GM12865 (cell line): ENCODE data around the gene SCAF8.

Source experiments
- DNase-seq: peaks from one replicate; pipeline ENCODE4 v3.0.0; 2010; ENCODE audit warnings: low read depth
- H3K4me3 ChIP-seq: 2 replicates; pipeline ENCODE4 v1.5.1; 2011; ENCODE audit warnings: mild to moderate bottlenecking, low read depth, low read length, control low read depth
- TF ChIP-seq, protein P1 (sequence below): IDR thresholded peaks from 2 replicates; pipeline ENCODE4 v1.5.1; 2011; ENCODE audit warnings: low read length, control low read depth, low read depth, inconsistent platforms; ENCODE audit not compliant: insufficient read depth; ENCODE audit errors: missing control alignments

Gene SCAF8

GRCh38 chr6:154719433-154719832, 13.8 kb upstream of the SCAF8 start:
- DNase-seq = no peak
- H3K4me3 ChIP-seq = no peak overlapping the region
- TF ChIP-seq, protein P1, sequence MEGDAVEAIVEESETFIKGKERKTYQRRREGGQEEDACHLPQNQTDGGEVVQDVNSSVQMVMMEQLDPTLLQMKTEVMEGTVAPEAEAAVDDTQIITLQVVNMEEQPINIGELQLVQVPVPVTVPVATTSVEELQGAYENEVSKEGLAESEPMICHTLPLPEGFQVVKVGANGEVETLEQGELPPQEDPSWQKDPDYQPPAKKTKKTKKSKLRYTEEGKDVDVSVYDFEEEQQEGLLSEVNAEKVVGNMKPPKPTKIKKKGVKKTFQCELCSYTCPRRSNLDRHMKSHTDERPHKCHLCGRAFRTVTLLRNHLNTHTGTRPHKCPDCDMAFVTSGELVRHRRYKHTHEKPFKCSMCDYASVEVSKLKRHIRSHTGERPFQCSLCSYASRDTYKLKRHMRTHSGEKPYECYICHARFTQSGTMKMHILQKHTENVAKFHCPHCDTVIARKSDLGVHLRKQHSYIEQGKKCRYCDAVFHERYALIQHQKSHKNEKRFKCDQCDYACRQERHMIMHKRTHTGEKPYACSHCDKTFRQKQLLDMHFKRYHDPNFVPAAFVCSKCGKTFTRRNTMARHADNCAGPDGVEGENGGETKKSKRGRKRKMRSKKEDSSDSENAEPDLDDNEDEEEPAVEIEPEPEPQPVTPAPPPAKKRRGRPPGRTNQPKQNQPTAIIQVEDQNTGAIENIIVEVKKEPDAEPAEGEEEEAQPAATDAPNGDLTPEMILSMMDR = no peak

- TF ChIP-seq, protein P1 = no peak
Measured at GRCh38 chr6:154719854-154720253, 13.4 kb upstream of the SCAF8 start.

DNA sequence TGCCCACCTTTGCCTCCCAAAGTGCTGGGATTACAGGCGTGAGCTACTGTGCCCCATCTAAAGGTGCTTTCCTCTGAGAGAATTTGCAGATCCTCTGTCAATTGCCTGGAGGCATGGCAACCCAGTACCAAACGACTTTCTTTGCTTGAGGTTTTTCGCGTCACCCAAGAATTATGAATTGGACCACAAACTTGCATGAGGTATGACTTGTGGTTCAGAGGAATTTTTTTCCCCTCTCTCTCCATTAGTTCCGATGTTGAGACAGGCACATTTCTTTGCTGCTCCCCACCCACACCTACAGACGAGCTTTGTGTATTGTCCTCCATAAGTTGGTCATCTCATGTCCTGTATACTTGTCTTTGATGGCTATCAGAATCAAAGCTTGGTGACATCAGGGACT, 11.8 kb upstream of the SCAF8 start:
- H3K4me3 ChIP-seq = no peak overlapping the region
- TF ChIP-seq, protein P1 = no peak
- peak; percentile 13 for DNase-seq

More at GRCh38 chr6:154719854-154720253, 13.4 kb upstream of the SCAF8 start:
- DNase-seq = no peak
- no peak overlapping the region for H3K4me3 ChIP-seq

- TF ChIP-seq, protein P1 = no peak
- no peak for DNase-seq
- H3K4me3 ChIP-seq = no peak overlapping the region
Measured at GRCh38 chr6:154726887-154727286, 6.3 kb upstream of the SCAF8 start.

DNA sequence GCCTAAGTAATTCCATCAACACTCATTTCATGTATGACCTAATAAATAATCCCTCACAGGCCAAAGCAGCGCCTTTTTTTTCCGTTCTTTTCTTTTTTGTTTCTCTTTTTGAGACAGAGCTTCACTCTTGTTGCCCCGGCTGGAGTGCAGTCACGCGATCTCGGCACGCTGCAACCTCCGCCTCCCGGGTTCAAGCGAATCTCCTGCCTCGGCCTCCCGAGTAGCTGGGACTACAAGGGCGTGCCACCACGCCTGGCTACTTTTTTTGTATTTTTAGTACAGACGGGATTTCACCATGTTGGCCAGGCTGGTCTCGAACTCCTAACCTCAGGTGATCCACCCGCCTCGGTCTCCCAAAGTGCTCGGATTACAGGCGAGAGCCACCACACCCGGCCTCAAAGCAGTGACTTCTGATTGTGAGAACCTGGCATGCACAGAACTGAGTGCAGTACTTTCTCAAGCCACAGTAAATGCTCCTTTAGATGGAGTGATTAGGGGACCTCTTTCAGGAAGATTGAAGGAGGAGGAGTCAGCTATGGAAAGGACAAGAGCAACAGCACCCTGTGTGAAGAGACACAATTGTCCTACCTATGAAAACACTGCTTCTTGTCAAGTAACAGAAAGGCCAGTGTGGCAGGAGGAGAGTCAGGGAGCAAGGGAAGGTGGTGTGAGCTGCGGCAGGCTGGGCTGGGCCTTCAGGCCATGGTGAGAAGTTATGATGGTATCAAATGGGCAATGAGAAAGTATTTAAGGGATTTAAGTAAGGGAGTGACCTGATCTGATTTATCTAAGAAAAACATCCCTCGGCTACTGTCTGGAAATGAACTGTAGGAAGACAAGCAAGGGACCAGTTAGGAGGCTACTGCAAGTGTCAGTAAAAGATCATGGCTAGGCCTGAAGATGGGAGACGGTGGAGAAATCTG, 1.7 kb upstream of the SCAF8 start:
- TF ChIP-seq, protein P1 = no peak
- DNase-seq = no peak
- no peak overlapping the region for H3K4me3 ChIP-seq

GRCh38 chr6:154732538-154733182, 556 bp upstream of the SCAF8 start:
- no peak for DNase-seq
- TF ChIP-seq, protein P1 = no peak
- peak overlapping the region; percentile 74 for H3K4me3 ChIP-seq
